ENCODE data around the gene DNASE1L1. TPM values are rescaled to one million over a fixed set of nuclear protein-coding genes. Genes with fewer than 3 reads are reported as not detected.

Gene DNASE1L1
- total RNA-seq, 6 experiments from 2014 or later, result 11.7 to 19.5 (median 14.9) TPM

GRCh38 chrX:154383359-154384283 is 25.4 kb downstream of the DNASE1L1 start:
- Histone ChIP-seq H3K27me3 (no peaks in the 10 kb centered on the region), H3K9me3 (no peaks in the 10 kb centered on the region), H3K36me3 (no peaks in the 10 kb centered on the region), H3K4me3 (no peak overlapping the region), H3K4me1 (peaks cover 0 to 3% (median 0%) of the 10 kb centered on the region in 4 donors), H3K27ac (no peak overlapping the region)
- intact Hi-C loops (cut with DNase I), result no loop called here
- 72% methylated on average over 9 of the region's 14 CpGs for WGBS (ENCODE audit: insufficient coverage, low coverage, low lambda C conversion rate, missing lambda C conversion rate)
- no peak for ATAC-seq
- DNase-seq, result no peak
- no peak for TF ChIP-seq CTCF (IDR thresholded peaks at IDR 0.05)
- no peak for TF ChIP-seq POLR2A (IDR thresholded peaks at IDR 0.05)

- Histone ChIP-seq H3K4me3 (no peak overlapping the region), H3K36me3 (no peaks in the 10 kb centered on the region), H3K9me3 (no peaks in the 10 kb centered on the region), H3K27me3 (no peaks in the 10 kb centered on the region), H3K27ac (no peak overlapping the region), H3K4me1 (peaks cover 0 to 3% (median 0%) of the 10 kb centered on the region in 4 donors)
- DNase-seq (no peak), ATAC-seq (no peak)
- no peak for TF ChIP-seq POLR2A (IDR thresholded peaks at IDR 0.05)
- intact Hi-C loops (cut with DNase I), result no loop called here
- WGBS (ENCODE audit: insufficient coverage, low coverage, low lambda C conversion rate, missing lambda C conversion rate), result 64% methylated on average over 7 of the region's 11 CpGs
Measured at GRCh38 chrX:154382483-154383069, 26.5 kb downstream of the DNASE1L1 start.

GRCh38 chrX:154381271-154381670 is 27.8 kb downstream of the DNASE1L1 start:
- Histone ChIP-seq H3K36me3 (no peaks in the 10 kb centered on the region), H3K4me1 (peaks cover 0 to 3% (median 0%) of the 10 kb centered on the region in 4 donors), H3K27ac (no peak overlapping the region), H3K4me3 (no peak overlapping the region), H3K9me3 (no peaks in the 10 kb centered on the region), H3K27me3 (no peaks in the 10 kb centered on the region)
- TF ChIP-seq POLR2A (IDR thresholded peaks at IDR 0.05) (no peak), CTCF (IDR thresholded peaks at IDR 0.05) (no peak)
- WGBS (ENCODE audit: insufficient coverage, low coverage, low lambda C conversion rate, missing lambda C conversion rate), result 52% methylated on average over 5 of the region's 6 CpGs
- DNase-seq (no peak), ATAC-seq (no peak)
- intact Hi-C loops (cut with DNase I), result no loop called here

DNA sequence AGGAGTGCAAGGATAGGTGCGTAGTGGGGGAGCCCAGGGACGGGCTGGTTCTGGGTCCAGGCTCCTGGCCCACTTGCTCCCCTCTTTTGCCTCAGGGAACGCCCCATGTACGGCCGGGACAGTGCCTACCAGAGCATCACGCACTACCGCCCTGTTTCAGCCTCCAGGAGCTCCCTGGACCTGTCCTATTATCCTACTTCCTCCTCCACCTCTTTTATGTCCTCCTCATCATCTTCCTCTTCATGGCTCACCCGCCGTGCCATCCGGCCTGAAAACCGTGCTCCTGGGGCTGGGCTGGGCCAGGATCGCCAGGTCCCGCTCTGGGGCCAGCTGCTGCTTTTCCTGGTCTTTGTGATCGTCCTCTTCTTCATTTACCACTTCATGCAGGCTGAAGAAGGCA is 28.3 kb downstream of the DNASE1L1 start:
- peak in 1 of 3 donors; percentile 53 for DNase-seq
- intact Hi-C loops (cut with DNase I), result no loop called here
- no peak overlapping the region for H3K4me3 ChIP-seq

More for the DNA sequence above, 28.3 kb downstream of the DNASE1L1 start:
- H3K4me1 ChIP-seq, result peaks cover 0 to 3% (median 0%) of the 10 kb centered on the region in 4 donors
- WGBS (ENCODE audit: insufficient coverage, low coverage, low lambda C conversion rate, missing lambda C conversion rate), result 74% methylated on average over 11 of the region's 14 CpGs
- H3K27me3 ChIP-seq, result no peaks in the 10 kb centered on the region
- no peak for ATAC-seq
- no peak overlapping the region for H3K27ac ChIP-seq
- no peaks in the 10 kb centered on the region for H3K36me3 ChIP-seq
- TF ChIP-seq POLR2A (IDR thresholded peaks at IDR 0.05) (no peak), CTCF (IDR thresholded peaks at IDR 0.05) (no peak)
- no peaks in the 10 kb centered on the region for H3K9me3 ChIP-seq
